ENCODE measurements around the gene FNDC3B. TPM values are rescaled to one million over a fixed set of nuclear protein-coding genes. Genes with fewer than 3 reads are reported as not detected.

FNDC3B gene
- total and polyA plus RNA-seq, 2 of the 8 experiments (the other 6 are each of a cell fraction or from before 2014, with no cell fraction given): 14.1 to 44.4 TPM

DNA sequence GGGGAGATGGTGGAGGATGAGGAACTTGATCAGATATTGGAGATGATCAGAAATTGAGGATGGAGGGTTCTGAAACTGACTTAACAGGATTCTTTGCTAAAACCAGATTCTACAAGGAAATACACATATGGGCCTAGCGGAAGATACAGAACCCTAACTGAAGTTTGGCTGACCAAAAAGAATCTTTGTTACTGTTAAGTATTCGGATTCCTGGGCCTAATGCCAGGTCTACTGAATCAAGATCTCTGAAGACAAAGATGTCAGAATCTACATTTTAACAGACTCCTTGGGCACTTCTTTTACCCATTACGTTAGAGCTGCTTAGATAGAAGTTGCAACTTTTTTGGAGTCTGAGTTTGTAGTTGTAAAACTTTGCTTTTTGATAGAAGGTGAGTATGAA lies 137.7 kb downstream of the FNDC3B start:
- no peak overlapping the region for H2BK15ac ChIP-seq (ENCODE audit: low read length)
- no peak overlapping the region for H4K8ac ChIP-seq (ENCODE audit: extremely low read depth, insufficient read depth, low read length)
- FAIRE-seq: no peak
- H2BK20ac ChIP-seq (ENCODE audit: low read length): no peak overlapping the region
- no peaks in the 10 kb centered on the region for H3K23me2 ChIP-seq (ENCODE audit: low read depth, low read length)
- H3K18ac ChIP-seq (ENCODE audit: extremely low read depth, low read length): no peak overlapping the region
- no peak overlapping the region for H3K9ac ChIP-seq (replicated peaks in 1 of 4; ENCODE audit: extremely low read depth in 1 of 4, low read depth in 3 of 4, low read length in 3 of 4)
- H4K91ac ChIP-seq (replicated peaks; ENCODE audit: insufficient read length, low read length): no peak overlapping the region
- peaks cover 0 to 2% of the 10 kb centered on the region in 2 experiments for H4K20me1 ChIP-seq (replicated peaks in 1 of 2; ENCODE audit: control insufficient read depth in 1 of 2, insufficient read depth in 2 of 2, low read length in 2 of 2)
- H2BK12ac ChIP-seq (ENCODE audit: low read depth, low read length): no peak overlapping the region
- no peak overlapping the region for H2BK120ac ChIP-seq (replicated peaks; ENCODE audit: low read depth, low read length)
- peaks cover 5% of the 10 kb centered on the region; the same call in 1 of the 2 replicates for H3K79me1 ChIP-seq (ENCODE audit: low read depth, low read length)
- H2BK5ac ChIP-seq (ENCODE audit: low read depth, low read length): no peak overlapping the region
- H4K5ac ChIP-seq (ENCODE audit: insufficient read length, low read depth, low read length): no peak overlapping the region
- CTCF ChIA-PET (ENCODE audit: partially characterized antibody): interaction anchor here (1.2 to 2.9 kb wide), 3 partner anchors 8 to 19 kb away, joined by 4 to 9 read pairs (median 6); no protein-coding TSS in a partner anchor
- no peaks in the 10 kb centered on the region for H3K27me3 ChIP-seq (replicated peaks in 1 of 4; ENCODE audit: control insufficient read depth in 3 of 4, extremely low read depth in 1 of 4, insufficient read depth in 3 of 4, low read length in 3 of 4)
- no peak overlapping the region for H3K14ac ChIP-seq (ENCODE audit: insufficient read length)
- H3K36me3 ChIP-seq (ENCODE audit: control insufficient read depth in 2 of 4, insufficient read depth in 4 of 4, low read length in 3 of 4): no peaks in the 10 kb centered on the region; a peak in 1 of 8 replicates
- H2AK5ac ChIP-seq (ENCODE audit: low read depth, low read length): no peak overlapping the region
- H3K4me1 ChIP-seq (replicated peaks in 1 of 4; ENCODE audit: control insufficient read depth in 3 of 4, insufficient read depth in 4 of 4, low read length in 3 of 4): peaks cover 7 to 25% (median 11%) of the 10 kb centered on the region in 4 experiments; a peak in 6 of 7 replicates
- no peak overlapping the region for H3K4ac ChIP-seq (replicated peaks; ENCODE audit: insufficient read length, low read depth, low read length)
- no peaks in the 10 kb centered on the region for H3K9me3 ChIP-seq (ENCODE audit: insufficient read depth in 2 of 2, low read depth in 1 of 2, low read length in 1 of 2)
- H3K27ac ChIP-seq (ENCODE audit: low read depth, low read length): no peak overlapping the region
- no peak overlapping the region for H3K56ac ChIP-seq (replicated peaks; ENCODE audit: insufficient read length, low read depth, low read length)
- no peak overlapping the region for H3K4me2 ChIP-seq (ENCODE audit: insufficient read depth in 1 of 2, low read depth in 2 of 2, low read length in 2 of 2)
- no peak overlapping the region for H3K4me3 ChIP-seq (ENCODE audit: extremely low read depth in 1 of 4, insufficient read depth in 2 of 4, low read depth in 3 of 4, low read length in 4 of 4)
- POLR2A ChIA-PET (ENCODE audit: partially characterized antibody): no interaction called here
- peaks cover 7 to 57% of the 10 kb centered on the region in 2 experiments for H3K79me2 ChIP-seq (ENCODE audit: control insufficient read depth in 1 of 2, insufficient read depth in 2 of 2, low read length in 2 of 2)
- no peak overlapping the region for H3K23ac ChIP-seq (ENCODE audit: insufficient read length)
- no peak overlapping the region for H2AFZ ChIP-seq (ENCODE audit: low read length)
- DNase-seq (ENCODE audit: low read depth in 1 of 2, low spot score in 2 of 2): no peak
- 80% methylated on average over 3 of the region's 3 CpGs; no CpG with 5 or more reads in 1 of the 2 experiments for WGBS, 2 experiments (ENCODE audit: extremely low coverage in 1 of 2, insufficient coverage in 1 of 2, insufficient read length in 1 of 2, insufficient replicate concordance in 2 of 2, low coverage in 1 of 2, low lambda C conversion rate in 2 of 2, missing lambda C conversion rate in 1 of 2)
- TF ChIP-seq POU5F1 (IDR thresholded peaks at IDR 0.05; ENCODE audit: low read depth, low read length): no peak
- TF ChIP-seq SP1 (IDR thresholded peaks at IDR 0.05; ENCODE audit: low read depth, low read length): no peak
- TF ChIP-seq TCF12 (IDR thresholded peaks at IDR 0.05; ENCODE audit: low read depth, low read length): no peak
- TF ChIP-seq, protein P1, sequence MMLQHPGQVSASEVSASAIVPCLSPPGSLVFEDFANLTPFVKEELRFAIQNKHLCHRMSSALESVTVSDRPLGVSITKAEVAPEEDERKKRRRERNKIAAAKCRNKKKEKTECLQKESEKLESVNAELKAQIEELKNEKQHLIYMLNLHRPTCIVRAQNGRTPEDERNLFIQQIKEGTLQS (IDR thresholded peaks at IDR 0.05; ENCODE audit: insufficient read depth, low read depth, low read length): no peak
- TF ChIP-seq, protein P2, sequence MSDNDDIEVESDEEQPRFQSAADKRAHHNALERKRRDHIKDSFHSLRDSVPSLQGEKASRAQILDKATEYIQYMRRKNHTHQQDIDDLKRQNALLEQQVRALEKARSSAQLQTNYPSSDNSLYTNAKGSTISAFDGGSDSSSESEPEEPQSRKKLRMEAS (IDR thresholded peaks at IDR 0.05): no peak
- no peak for TF ChIP-seq KDM5A (IDR thresholded peaks at IDR 0.05; ENCODE audit: low read length)
- TF ChIP-seq BACH1 (IDR thresholded peaks at IDR 0.05; ENCODE audit: low read length): no peak
- no peak for TF ChIP-seq CBX5 (IDR thresholded peaks at IDR 0.05; ENCODE audit: low read depth, low read length)
- no peak for TF ChIP-seq CHD2 (IDR thresholded peaks at IDR 0.05; ENCODE audit: low read length)
- no peak for TF ChIP-seq ZNF274 (IDR thresholded peaks at IDR 0.05; ENCODE audit: borderline replicate concordance, extremely low read depth, low read length)
- no peak for TF ChIP-seq KDM4A (IDR thresholded peaks at IDR 0.05; ENCODE audit: low read depth, low read length, severe bottlenecking)
- TF ChIP-seq E2F6 (IDR thresholded peaks at IDR 0.05): no peak
- TF ChIP-seq SUZ12 (IDR thresholded peaks at IDR 0.05; ENCODE audit: low read length): no peak
- TF ChIP-seq POLR2A (IDR thresholded peaks at IDR 0.05; ENCODE audit: control extremely low read depth in 1 of 2, low read depth in 2 of 2, low read length in 2 of 2): no peak
